Smooth muscle cell (in vitro differentiated cells): ENCODE data around the gene SPATA16. TPM values are rescaled to one million over a fixed set of nuclear protein-coding genes. Genes with fewer than 3 reads are reported as not detected.
"Not testable (repeated sequence)": the region's sequence is repeated elsewhere in the genome, so short reads cannot be mapped to it uniquely, and the experiment has no call there.

Source experiments
- DNase-seq: peaks from one replicate; lab custom pipeline; 2025; ENCODE audit not compliant: unreplicated experiment; lab: John Stamatoyannopoulos, UW
- H2AFZ ChIP-seq: fragments of 200-600 bp; sonication (generic); 2 replicates; pipeline ENCODE4 v1.6.0; 2016; ENCODE audit warnings: antibody characterized with exemption, low read depth, mild to moderate bottlenecking
- H3F3A ChIP-seq: fragments of 200-600 bp; sonication (generic); 2 replicates; pipeline ENCODE4 v1.6.0; 2017; ENCODE audit warnings: antibody characterized with exemption, low read depth
- H3K27ac ChIP-seq: fragments of 200-600 bp; sonication (generic); 2 replicates; pipeline ENCODE4 v1.5.1; 2016; ENCODE audit warnings: low read depth, mild to moderate bottlenecking
- H3K27me3 ChIP-seq: fragments of 200-600 bp; sonication (generic); 2 replicates; pipeline ENCODE4 v1.6.1; 2016; ENCODE audit warnings: low read depth, mild to moderate bottlenecking
- H3K36me3 ChIP-seq: fragments of 200-600 bp; sonication (generic); 2 replicates; pipeline ENCODE4 v1.5.1; 2016; ENCODE audit warnings: low read depth
- H3K4me1 ChIP-seq: fragments of 200-600 bp; sonication (generic); 2 replicates; pipeline ENCODE4 v1.5.1; 2016; ENCODE audit warnings: low read depth
- H3K4me2 ChIP-seq: fragments of 200-600 bp; sonication (generic); 2 replicates; pipeline ENCODE4 v1.6.0; 2016; ENCODE audit warnings: mild to moderate bottlenecking
- H3K4me3 ChIP-seq: fragments of 200-600 bp; sonication (generic); 2 replicates; pipeline ENCODE4 v1.5.1; 2016; ENCODE audit warnings: mild to moderate bottlenecking
- H3K79me2 ChIP-seq: fragments of 200-600 bp; sonication (generic); 2 replicates; pipeline ENCODE4 v1.6.0; 2016; ENCODE audit warnings: low read depth, mild to moderate bottlenecking
- H3K9ac ChIP-seq: fragments of 200-600 bp; sonication (generic); 2 replicates; pipeline ENCODE4 v1.6.0; 2016; ENCODE audit warnings: low read depth
- H3K9me3 ChIP-seq: fragments of 200-600 bp; sonication (generic); replicated peaks from 2 replicates; pipeline ENCODE4 v1.5.1; 2016; ENCODE audit warnings: low read depth
- H4K20me1 ChIP-seq: fragments of 200-600 bp; sonication (generic); 2 replicates; pipeline ENCODE4 v1.6.0; 2016; ENCODE audit warnings: low read depth
- WGBS: methylation state at CpG from one replicate; pipeline ENCODE4 v1.1.7; 2016; ENCODE audit warnings: low lambda C conversion rate; 5-methylcytosine and 5-hydroxymethylcytosine counted together
- polyA plus RNA-seq: library from polyadenylated mRNA; unstranded; fragments of >200 nt; fragmentation: Nextera tagmentation; extraction: Ambion mirVana; gene quantifications from 2 replicates; pipeline ENCODE4 v1.2.1, GENCODE V29; 2016
- total RNA-seq: library from RNA; depleted of rRNA; stranded (reverse); fragments of >200 nt; gene quantifications from 2 replicates; pipeline ENCODE4 v1.2.3, GENCODE V29; 2014
- TF ChIP-seq, protein P1 (sequence below): fragments of 200-600 bp; sonication (generic); IDR thresholded peaks from 2 replicates; pipeline ENCODE4 v1.5.1; 2017; ENCODE audit warnings: borderline replicate concordance, mild to moderate bottlenecking, antibody characterized with exemption; ENCODE audit not compliant: insufficient read depth, poor library complexity, severe bottlenecking

SPATA16 gene
- total and polyA plus RNA-seq, 2 experiments from 2014 or later, result not detected

DNA sequence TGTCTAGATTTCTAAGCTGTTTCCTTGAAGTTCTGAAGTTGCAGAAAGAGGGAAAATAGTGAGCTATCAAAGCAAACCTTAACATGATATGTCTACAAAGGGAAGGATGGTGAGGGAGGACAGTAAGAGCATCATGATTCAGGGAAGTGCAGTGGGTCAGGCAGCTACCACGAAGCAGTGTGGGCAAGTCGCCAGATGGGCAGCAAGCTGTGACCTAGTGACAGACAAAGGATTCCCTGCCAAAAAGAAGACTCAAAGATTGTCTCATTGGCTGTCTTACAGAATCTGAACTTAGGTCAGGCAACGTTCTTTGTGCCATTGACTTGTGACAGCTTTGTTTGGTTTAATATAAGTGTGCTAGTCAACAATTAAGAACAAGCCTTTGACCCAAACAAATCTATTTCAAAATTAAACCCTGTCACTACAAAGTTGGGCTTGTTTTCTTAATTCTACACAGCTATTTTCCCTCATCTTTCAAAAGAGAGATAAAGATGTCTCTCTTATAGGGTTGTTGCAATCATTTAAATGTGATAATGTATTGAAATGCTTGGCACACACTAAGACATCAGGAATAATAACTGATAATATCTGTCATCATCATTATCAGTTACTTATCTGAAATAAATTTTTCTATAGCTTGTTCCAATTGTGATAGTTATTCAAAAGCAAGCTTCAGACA, 237.3 kb downstream of the SPATA16 start:
- no peaks in the 10 kb centered on the region for H3K27me3 ChIP-seq
- H2AFZ ChIP-seq, result no peak overlapping the region
- 91% methylated on average over 3 of the region's 3 CpGs for WGBS
- H3K9ac ChIP-seq, result no peak overlapping the region
- H4K20me1 ChIP-seq, result no peaks in the 10 kb centered on the region
- no peaks in the 10 kb centered on the region for H3K4me1 ChIP-seq
- DNase-seq, result no peak
- peaks cover 3% of the 10 kb centered on the region for H3F3A ChIP-seq
- no peaks in the 10 kb centered on the region for H3K79me2 ChIP-seq
- H3K9me3 ChIP-seq, result no peaks in the 10 kb centered on the region
- no peak overlapping the region for H3K4me2 ChIP-seq
- H3K36me3 ChIP-seq, result no peaks in the 10 kb centered on the region
- TF ChIP-seq, protein P1, sequence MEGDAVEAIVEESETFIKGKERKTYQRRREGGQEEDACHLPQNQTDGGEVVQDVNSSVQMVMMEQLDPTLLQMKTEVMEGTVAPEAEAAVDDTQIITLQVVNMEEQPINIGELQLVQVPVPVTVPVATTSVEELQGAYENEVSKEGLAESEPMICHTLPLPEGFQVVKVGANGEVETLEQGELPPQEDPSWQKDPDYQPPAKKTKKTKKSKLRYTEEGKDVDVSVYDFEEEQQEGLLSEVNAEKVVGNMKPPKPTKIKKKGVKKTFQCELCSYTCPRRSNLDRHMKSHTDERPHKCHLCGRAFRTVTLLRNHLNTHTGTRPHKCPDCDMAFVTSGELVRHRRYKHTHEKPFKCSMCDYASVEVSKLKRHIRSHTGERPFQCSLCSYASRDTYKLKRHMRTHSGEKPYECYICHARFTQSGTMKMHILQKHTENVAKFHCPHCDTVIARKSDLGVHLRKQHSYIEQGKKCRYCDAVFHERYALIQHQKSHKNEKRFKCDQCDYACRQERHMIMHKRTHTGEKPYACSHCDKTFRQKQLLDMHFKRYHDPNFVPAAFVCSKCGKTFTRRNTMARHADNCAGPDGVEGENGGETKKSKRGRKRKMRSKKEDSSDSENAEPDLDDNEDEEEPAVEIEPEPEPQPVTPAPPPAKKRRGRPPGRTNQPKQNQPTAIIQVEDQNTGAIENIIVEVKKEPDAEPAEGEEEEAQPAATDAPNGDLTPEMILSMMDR, result no peak
- H3K4me3 ChIP-seq, result no peak overlapping the region
- H3K27ac ChIP-seq, result no peak overlapping the region

DNA sequence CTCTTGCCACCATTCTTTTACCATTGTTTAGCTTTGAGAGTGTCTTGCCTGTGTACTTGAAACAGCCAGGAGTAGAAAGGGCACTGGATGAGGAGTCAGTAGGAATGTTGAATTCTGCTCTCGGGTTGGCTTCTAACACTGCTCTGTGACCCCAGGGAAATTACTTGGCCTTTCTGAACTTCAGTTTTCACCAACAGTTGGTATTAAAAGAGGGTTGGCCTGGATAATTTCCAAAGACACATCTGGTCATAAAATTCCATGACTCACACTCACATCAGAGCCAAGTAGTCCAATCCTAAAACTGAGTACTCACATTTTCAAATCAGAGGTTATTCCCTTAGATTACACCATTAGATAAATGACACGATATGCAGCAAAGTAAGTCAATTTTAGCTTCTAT, 248.9 kb downstream of the SPATA16 start:
- H3K9ac ChIP-seq, result no peak overlapping the region
- no peak for DNase-seq
- 37% methylated on average over 2 of the region's 2 CpGs for WGBS

DNA sequence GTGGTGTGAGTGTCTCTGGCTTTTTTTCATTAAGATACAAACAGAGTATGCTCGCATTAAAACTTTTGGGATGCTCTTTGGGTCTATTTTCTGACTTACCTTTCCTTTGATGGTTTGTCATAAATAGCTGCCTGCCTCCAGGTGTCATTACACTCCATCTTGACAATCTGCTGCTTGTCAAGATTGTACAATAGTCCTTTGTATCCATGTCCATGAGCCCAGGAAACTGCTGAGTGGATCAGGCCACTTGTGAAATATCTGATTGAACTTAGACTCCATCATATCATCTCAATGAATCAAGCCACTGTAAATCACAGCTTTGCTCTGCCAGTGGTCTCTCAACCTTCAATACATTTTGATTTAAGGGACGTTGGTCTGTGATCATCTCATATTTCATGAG, 255.3 kb downstream of the SPATA16 start:
- 93% methylated on average over 2 of the region's 2 CpGs for WGBS
- no peak overlapping the region for H3K27ac ChIP-seq
- H2AFZ ChIP-seq, result no peak overlapping the region
- TF ChIP-seq, protein P1, result no peak
- H3K79me2 ChIP-seq, result no peaks in the 10 kb centered on the region
- H3F3A ChIP-seq, result no peaks in the 10 kb centered on the region
- no peaks in the 10 kb centered on the region for H3K4me1 ChIP-seq
- no peak for DNase-seq
- peaks cover 5% of the 10 kb centered on the region for H3K9me3 ChIP-seq
- no peak overlapping the region for H3K4me2 ChIP-seq
- no peaks in the 10 kb centered on the region for H3K27me3 ChIP-seq
- H3K9ac ChIP-seq, result no peak overlapping the region
- H3K36me3 ChIP-seq, result peaks cover 3% of the 10 kb centered on the region
- H4K20me1 ChIP-seq, result no peaks in the 10 kb centered on the region
- no peak overlapping the region for H3K4me3 ChIP-seq

More for the DNA sequence above, 248.9 kb downstream of the SPATA16 start:
- Histone ChIP-seq H4K20me1 (no peaks in the 10 kb centered on the region), H2AFZ (no peak overlapping the region), H3K4me1 (no peaks in the 10 kb centered on the region), H3K27ac (peak overlapping the region; percentile 34), H3K4me3 (no peak overlapping the region), H3K27me3 (no peaks in the 10 kb centered on the region), H3K9me3 (peaks cover 5% of the 10 kb centered on the region), H3K36me3 (peaks cover 3% of the 10 kb centered on the region), H3K79me2 (no peaks in the 10 kb centered on the region), H3F3A (no peaks in the 10 kb centered on the region), H3K4me2 (no peak overlapping the region)
- TF ChIP-seq, protein P1, result no peak

DNA sequence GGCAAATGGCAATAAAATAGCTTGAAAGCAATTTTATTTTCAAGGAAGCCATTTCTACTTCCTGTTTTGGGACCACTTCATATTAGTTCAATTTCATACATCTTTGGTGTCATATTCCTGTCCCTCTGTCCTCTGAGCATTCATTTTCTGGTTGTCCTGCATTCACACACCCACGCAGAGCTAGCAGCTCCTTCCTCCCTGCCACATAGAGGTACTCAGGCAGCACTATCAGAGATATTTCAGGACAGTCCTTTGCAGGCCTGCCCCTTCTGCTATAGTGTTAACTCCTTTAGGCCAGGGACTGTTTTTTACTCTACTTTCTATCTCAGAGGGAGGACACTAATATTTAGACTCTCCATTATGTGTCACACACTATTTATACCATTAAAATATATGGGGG, 258.5 kb downstream of the SPATA16 start:
- no peaks in the 10 kb centered on the region for H3K4me1 ChIP-seq
- no peak overlapping the region for H3K27ac ChIP-seq
- no peaks in the 10 kb centered on the region for H3K9me3 ChIP-seq
- H3F3A ChIP-seq, result no peaks in the 10 kb centered on the region
- H3K79me2 ChIP-seq, result no peaks in the 10 kb centered on the region
- H2AFZ ChIP-seq, result peak overlapping the region; percentile 21
- H3K9ac ChIP-seq, result no peak overlapping the region
- no peaks in the 10 kb centered on the region for H3K36me3 ChIP-seq
- no peak overlapping the region for H3K4me2 ChIP-seq
- no peaks in the 10 kb centered on the region for H4K20me1 ChIP-seq
- WGBS, result 81% methylated on average over 1 of the region's 1 CpG
- DNase-seq, result no peak
- no peaks in the 10 kb centered on the region for H3K27me3 ChIP-seq
- TF ChIP-seq, protein P1, result no peak
- no peak overlapping the region for H3K4me3 ChIP-seq

DNA sequence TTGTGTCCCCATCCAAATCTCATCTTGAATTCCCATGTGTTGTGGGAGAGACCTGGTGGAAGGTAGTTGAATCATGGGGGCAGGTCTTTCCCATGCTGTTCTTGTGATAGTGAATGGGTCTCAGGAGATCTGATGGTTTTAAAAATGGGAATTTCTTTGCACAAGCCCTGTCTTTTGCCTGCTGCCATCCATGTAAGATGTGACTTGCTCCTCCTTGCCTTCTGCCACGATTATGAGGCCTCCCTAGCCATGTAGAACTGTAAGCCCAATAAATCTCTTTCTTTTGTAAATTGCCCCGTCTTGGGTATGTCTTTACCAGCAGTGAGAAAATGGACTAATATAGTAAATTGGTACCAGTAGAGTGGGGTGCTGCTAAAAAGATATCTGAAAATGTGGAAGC, 261.7 kb downstream of the SPATA16 start:
- not testable (repeated sequence) for H3K36me3 ChIP-seq

More for the DNA sequence above, 261.7 kb downstream of the SPATA16 start:
- not testable (repeated sequence) for H3K4me1 ChIP-seq, H3K27me3 ChIP-seq, H3K27ac ChIP-seq, H3K9me3 ChIP-seq, H4K20me1 ChIP-seq, H3F3A ChIP-seq, H2AFZ ChIP-seq, H3K4me2 ChIP-seq, H3K4me3 ChIP-seq, H3K79me2 ChIP-seq, DNase-seq, H3K9ac ChIP-seq
- WGBS, result 90% methylated on average over 2 of the region's 2 CpGs
